NCI-H2227 (cell line): ENCODE measurements around the gene BEST4.
"Not testable (repeated sequence)": the region's sequence is repeated elsewhere in the genome, so short reads cannot be mapped to it uniquely, and the experiment has no call there.

ENCODE experiments used
- DNase-seq: peaks from one replicate; lab custom pipeline; 2025; ENCODE audit not compliant: unreplicated experiment; lab: John Stamatoyannopoulos, UW

BEST4 gene

GRCh38 chr1:44819608-44820327, 31.8 kb upstream of the BEST4 start:
- DNase-seq = peak; percentile 92

GRCh38 chr1:44819196-44819607, 31.2 kb upstream of the BEST4 start:
- peak; percentile 63 for DNase-seq

GRCh38 chr1:44817771-44818495, 30.0 kb upstream of the BEST4 start:
- DNase-seq = no peak

- DNase-seq = no peak
Measured at GRCh38 chr1:44817307-44817706, 29.3 kb upstream of the BEST4 start.

GRCh38 chr1:44815926-44816325, 28.0 kb upstream of the BEST4 start:
- DNase-seq = not testable (repeated sequence)

GRCh38 chr1:44812822-44813543, 25.0 kb upstream of the BEST4 start:
- no peak for DNase-seq

GRCh38 chr1:44811234-44811633, 23.3 kb upstream of the BEST4 start:
- DNase-seq = no peak

GRCh38 chr1:44810762-44811105, 22.8 kb upstream of the BEST4 start:
- not testable (repeated sequence) for DNase-seq

GRCh38 chr1:44810101-44810761, 22.3 kb upstream of the BEST4 start:
- DNase-seq = no peak

GRCh38 chr1:44808938-44809917, 21.3 kb upstream of the BEST4 start:
- no peak for DNase-seq

GRCh38 chr1:44808063-44808937, 20.3 kb upstream of the BEST4 start, which contains the start of gene BTBD19:
TSS of gene BTBD19 (plus strand) at chr1:44808523. CDS start at chr1:44808821, 298 bp downstream.
- peak; percentile 92 for DNase-seq

- peak; percentile 54 for DNase-seq
Measured at GRCh38 chr1:44807364-44808062, 19.5 kb upstream of the BEST4 start.

- DNase-seq = no peak
Measured at GRCh38 chr1:44806704-44807363, 18.9 kb upstream of the BEST4 start, which contains the start of gene DYNLT4. TSS of gene DYNLT4 (minus strand) at chr1:44807351. CDS start at chr1:44806668, 683 bp downstream.

GRCh38 chr1:44806025-44806703, 18.2 kb upstream of the BEST4 start:
- DNase-seq = no peak

GRCh38 chr1:44805311-44806024, 17.5 kb upstream of the BEST4 start:
- DNase-seq = no peak

- no peak for DNase-seq
Measured at GRCh38 chr1:44803312-44804095, 15.5 kb upstream of the BEST4 start.
